Tibial nerve (tissue), 4 donors: ENCODE measurements around the gene ATG9B. TPM values are rescaled to one million over a fixed set of nuclear protein-coding genes. Genes with fewer than 3 reads are reported as not detected.

Source experiments
- DNase-seq, 2 donors: peaks; one replicate each; pipeline ENCODE4 v3.0.0-alpha.2; 2019; ENCODE audit warnings: low spot score in 2 of 2
- H3K27ac ChIP-seq, 4 donors: fragments of 200-600 bp; sonication (generic) in 3 of 4; one replicate each; pipeline ENCODE4 v1.5.1; 2017 to 2019; ENCODE audit warnings: mild to moderate bottlenecking in 1 of 4
- H3K27me3 ChIP-seq, 2 donors: fragments of 200-600 bp; sonication (generic) in 1 of 2; one replicate each; pipeline versions ENCODE4 v1.5.1 to v1.6.0; 2017 to 2019
- H3K36me3 ChIP-seq, 3 donors: fragments of 200-600 bp; sonication (generic); one replicate each; pipeline ENCODE4 v1.5.1; 2018 to 2019
- H3K4me1 ChIP-seq, 4 donors: fragments of 200-600 bp; sonication (generic) in 3 of 4; one replicate each; pipeline ENCODE4 v1.5.1; 2017 to 2019
- H3K4me3 ChIP-seq, 4 donors: fragments of 200-600 bp; sonication (generic) in 3 of 4; one replicate each; pipeline ENCODE4 v1.5.1; 2017 to 2019; ENCODE audit warnings: mild to moderate bottlenecking in 1 of 4, moderate library complexity in 1 of 4
- H3K9me3 ChIP-seq, 4 donors: fragments of 200-600 bp; sonication (generic) in 3 of 4; one replicate each; pipeline ENCODE4 v1.5.1; 2017 to 2019
- CTCF ChIP-seq, 5 experiments: fragments of 200-600 bp in 3 of 5; fragments of 450-650 bp in 2 of 5; sonication (generic) in 3 of 5; IDR thresholded peaks; one replicate each; pipeline ENCODE4 v1.5.1; 2016 to 2019; ENCODE audit warnings: antibody characterized with exemption in 5 of 5, mild to moderate bottlenecking in 3 of 5, moderate library complexity in 2 of 5
- EP300 ChIP-seq, 2 donors: sonication (generic); formaldehyde crosslinking; IDR thresholded peaks; one replicate each; pipeline ENCODE4 v1.6.1; 2017; ENCODE audit warnings: antibody characterized with exemption in 2 of 2, mild to moderate bottlenecking in 1 of 2
- POLR2A ChIP-seq, 2 donors: fragments of 450-650 bp; IDR thresholded peaks; one replicate each; pipeline ENCODE4 v1.6.1; 2017; ENCODE audit warnings: antibody characterized with exemption in 2 of 2, mild to moderate bottlenecking in 2 of 2, moderate library complexity in 2 of 2
- WGBS, 2 donors: methylation state at CpG; one replicate each; pipeline ENCODE4 v1.1.5; 2018; 5-methylcytosine and 5-hydroxymethylcytosine counted together
- total RNA-seq, 4 donors: library from RNA; depleted of rRNA; stranded (reverse); fragments of >200 nt; gene quantifications; one replicate each; pipeline ENCODE4 v1.1.0, GENCODE V29; 2016

Gene ATG9B
- total RNA-seq, 4 donors from 2014 or later, result not detected

GRCh38 chr7:150999497-151000230, 24.6 kb downstream of the ATG9B start:
- Histone ChIP-seq H3K36me3 (no peaks in the 10 kb centered on the region), H3K9me3 (no peaks in the 10 kb centered on the region), H3K4me1 (peaks cover 0 to 15% (median 0%) of the 10 kb centered on the region in 4 donors), H3K27ac (no peak overlapping the region), H3K27me3 (peaks cover 0 to 50% of the 10 kb centered on the region in 2 donors), H3K4me3 (no peak overlapping the region)
- no peak for TF ChIP-seq POLR2A (IDR thresholded peaks at IDR 0.05)
- no peak for TF ChIP-seq CTCF (IDR thresholded peaks at IDR 0.05)
- no peak for DNase-seq
- 84 to 92% methylated on average over 5 of the region's 5 CpGs for WGBS, 2 donors

- Histone ChIP-seq H3K4me3 (no peak overlapping the region), H3K9me3 (no peaks in the 10 kb centered on the region), H3K27me3 (peaks cover 0 to 49% of the 10 kb centered on the region in 2 donors), H3K4me1 (peaks cover 0 to 17% (median 0%) of the 10 kb centered on the region in 4 donors), H3K36me3 (no peaks in the 10 kb centered on the region), H3K27ac (no peak overlapping the region)
- 88 to 91% methylated on average over 10 to 12 of the region's 12 CpGs for WGBS, 2 donors
- TF ChIP-seq POLR2A (IDR thresholded peaks at IDR 0.05) (no peak), CTCF (IDR thresholded peaks at IDR 0.05) (no peak), EP300 (IDR thresholded peaks at IDR 0.05) (no peak)
- no peak for DNase-seq
Measured at GRCh38 chr7:150999001-150999400, 25.3 kb downstream of the ATG9B start.

DNA sequence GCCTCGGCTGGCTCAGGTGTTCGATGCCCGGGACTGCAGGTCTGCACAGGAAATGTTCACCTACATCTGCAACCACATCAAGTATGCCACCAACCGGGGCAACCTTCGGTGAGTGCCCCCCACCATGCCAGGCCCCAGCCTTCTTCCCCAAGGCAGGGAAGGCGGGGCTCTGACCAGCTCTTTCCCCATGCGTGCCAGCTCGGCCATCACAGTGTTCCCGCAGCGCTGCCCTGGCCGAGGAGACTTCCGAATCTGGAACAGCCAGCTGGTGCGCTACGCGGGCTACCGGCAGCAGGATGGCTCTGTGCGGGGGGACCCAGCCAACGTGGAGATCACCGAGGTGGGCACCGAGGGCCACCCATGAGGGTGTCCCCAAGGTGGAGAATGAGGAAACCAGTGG, 26.0 kb downstream of the ATG9B start:
- WGBS, 2 donors, result 85 to 86% methylated on average over 18 to 19 of the region's 20 CpGs
- H3K4me1 ChIP-seq, result peaks cover 0 to 17% (median 0%) of the 10 kb centered on the region in 4 donors
- no peaks in the 10 kb centered on the region for H3K9me3 ChIP-seq
- H3K27ac ChIP-seq, result no peak overlapping the region
- H3K27me3 ChIP-seq, result peaks cover 0 to 42% of the 10 kb centered on the region in 2 donors
- DNase-seq, result no peak
- TF ChIP-seq EP300 (IDR thresholded peaks at IDR 0.05) (no peak), POLR2A (IDR thresholded peaks at IDR 0.05) (no peak), CTCF (IDR thresholded peaks at IDR 0.05) (no peak)
- no peak overlapping the region for H3K4me3 ChIP-seq
- H3K36me3 ChIP-seq, result no peaks in the 10 kb centered on the region

DNA sequence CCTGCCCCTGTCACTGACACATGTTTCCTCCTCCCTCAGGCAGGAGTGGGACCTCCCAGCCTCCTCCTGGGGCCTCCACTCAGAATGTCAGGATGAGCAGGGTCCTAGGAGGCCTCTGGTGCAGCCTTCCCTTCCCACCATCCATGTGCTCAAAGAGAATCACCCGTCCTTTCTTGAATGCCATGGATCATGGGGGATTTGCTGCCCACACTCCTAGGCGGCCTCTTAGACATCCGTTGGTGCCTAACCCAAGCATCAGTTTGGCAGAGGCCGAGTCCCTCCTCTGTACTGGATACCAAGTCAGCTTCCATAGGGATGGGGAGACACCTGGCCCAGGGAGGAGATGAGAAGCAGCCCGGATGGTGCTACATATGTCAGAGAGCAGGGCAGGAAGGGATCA, 26.5 kb downstream of the ATG9B start:
- Histone ChIP-seq H3K36me3 (no peaks in the 10 kb centered on the region), H3K27me3 (peaks cover 0 to 42% of the 10 kb centered on the region in 2 donors), H3K9me3 (no peaks in the 10 kb centered on the region), H3K4me3 (no peak overlapping the region), H3K27ac (no peak overlapping the region), H3K4me1 (peaks cover 0 to 17% (median 0%) of the 10 kb centered on the region in 4 donors)
- TF ChIP-seq CTCF (IDR thresholded peaks at IDR 0.05), result no peak
- TF ChIP-seq EP300 (IDR thresholded peaks at IDR 0.05), result no peak
- no peak for TF ChIP-seq POLR2A (IDR thresholded peaks at IDR 0.05)
- DNase-seq, result no peak
- 86 to 93% methylated on average over 4 to 5 of the region's 5 CpGs for WGBS, 2 donors

DNA sequence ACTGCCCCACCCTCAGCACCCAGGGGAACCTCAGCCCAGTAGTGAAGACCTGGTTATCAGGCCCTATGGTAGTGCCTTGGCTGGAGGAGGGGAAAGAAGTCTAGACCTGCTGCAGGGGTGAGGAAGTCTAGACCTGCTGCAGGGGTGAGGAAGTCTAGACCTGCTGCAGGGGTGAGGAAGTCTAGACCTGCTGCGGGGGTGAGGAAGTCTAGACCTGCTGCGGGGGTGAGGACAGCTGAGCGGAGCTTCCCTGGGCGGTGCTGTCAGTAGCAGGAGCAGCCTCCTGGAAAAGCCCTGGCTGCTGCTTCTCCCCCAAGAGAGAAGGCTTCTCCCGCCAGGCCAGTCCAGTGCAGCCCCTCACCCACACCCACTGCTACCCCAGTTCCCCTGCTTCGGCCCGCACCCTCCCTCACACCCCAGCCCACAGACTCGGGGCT, 27.2 kb downstream of the ATG9B start:
- TF ChIP-seq POLR2A (IDR thresholded peaks at IDR 0.05), result no peak
- TF ChIP-seq EP300 (IDR thresholded peaks at IDR 0.05), result no peak
- no peak for TF ChIP-seq CTCF (IDR thresholded peaks at IDR 0.05)

More for the DNA sequence above, 27.2 kb downstream of the ATG9B start:
- no peak for DNase-seq
- no peak overlapping the region for H3K4me3 ChIP-seq
- peaks cover 0 to 17% (median 0%) of the 10 kb centered on the region in 4 donors for H3K4me1 ChIP-seq
- peaks cover 0 to 49% of the 10 kb centered on the region in 2 donors for H3K27me3 ChIP-seq
- H3K9me3 ChIP-seq, result no peaks in the 10 kb centered on the region
- WGBS, 2 donors, result 83 to 89% methylated on average over 8 of the region's 8 CpGs
- no peak overlapping the region for H3K27ac ChIP-seq
- no peaks in the 10 kb centered on the region for H3K36me3 ChIP-seq
